22Rv1 (cell line): ENCODE data around the gene USP34.

Source experiments
- CTCF ChIP-seq: fragments of 450-650 bp; IDR thresholded peaks from 2 replicates; pipeline ENCODE4 v1.5.1; 2017; ENCODE audit warnings: mild to moderate bottlenecking
- ZFX ChIP-seq: fragments of 450-650 bp; IDR thresholded peaks from 2 replicates; pipeline ENCODE4 v1.6.1; 2017; ENCODE audit warnings: antibody characterized with exemption, borderline replicate concordance

GRCh38 chr2:61499060-61499459 is 28.2 kb upstream of the USP34 start:
- TF ChIP-seq CTCF (no peak), ZFX (no peak)
